Skin epidermis (tissue), 12 donors: Measurements from ENCODE around the gene DDX46.

ENCODE experiments used
- H3K27ac ChIP-seq, 21 experiments: fragments of 200-600 bp; sonication (generic) in 11 of 21; one replicate each; pipeline ENCODE4 v1.5.0; 2020; ENCODE audit warnings: mild to moderate bottlenecking in 3 of 21, inconsistent platforms in 2 of 21, moderate library complexity in 2 of 21
- H3K4me3 ChIP-seq, 7 experiments: fragments of 200-600 bp; sonication (generic) in 2 of 7; one replicate each; pipeline ENCODE4 v1.5.0; 2020; ENCODE audit warnings: inconsistent platforms in 2 of 7, mild to moderate bottlenecking in 2 of 7, moderate library complexity in 1 of 7

DDX46 gene

GRCh38 chr5:134784241-134784920, 25.8 kb downstream of the DDX46 start:
- Histone ChIP-seq H3K4me3 (no peak overlapping the region), H3K27ac (no peak overlapping the region)

- H3K4me3 ChIP-seq, result no peak overlapping the region
- H3K27ac ChIP-seq, result no peak overlapping the region
Measured at GRCh38 chr5:134784946-134785620, 26.5 kb downstream of the DDX46 start.

- Histone ChIP-seq H3K27ac (no peak overlapping the region), H3K4me3 (no peak overlapping the region)
Measured at GRCh38 chr5:134787692-134788091, 29.1 kb downstream of the DDX46 start.

- H3K4me3 ChIP-seq, result no peak overlapping the region
- no peak overlapping the region for H3K27ac ChIP-seq
Measured at GRCh38 chr5:134791580-134791979, 33.0 kb downstream of the DDX46 start.

GRCh38 chr5:134792286-134792685, 33.7 kb downstream of the DDX46 start:
- Histone ChIP-seq H3K27ac (no peak overlapping the region), H3K4me3 (no peak overlapping the region)

GRCh38 chr5:134793111-134793510, 34.5 kb downstream of the DDX46 start:
- no peak overlapping the region for H3K4me3 ChIP-seq
- H3K27ac ChIP-seq, result no peak overlapping the region

- Histone ChIP-seq H3K4me3 (no peak overlapping the region), H3K27ac (no peak overlapping the region)
Measured at GRCh38 chr5:134794082-134794481, 35.5 kb downstream of the DDX46 start.

GRCh38 chr5:134794819-134795218, 36.2 kb downstream of the DDX46 start:
- Histone ChIP-seq H3K4me3 (no peak overlapping the region), H3K27ac (no peak overlapping the region)

- Histone ChIP-seq H3K4me3 (no peak overlapping the region), H3K27ac (no peak overlapping the region)
Measured at GRCh38 chr5:134798468-134798867, 39.9 kb downstream of the DDX46 start.

- Histone ChIP-seq H3K27ac (no peak overlapping the region), H3K4me3 (no peak overlapping the region)
Measured at GRCh38 chr5:134803821-134804220, 45.2 kb downstream of the DDX46 start.

- no peak overlapping the region for H3K4me3 ChIP-seq
- no peak overlapping the region for H3K27ac ChIP-seq
Measured at GRCh38 chr5:134813407-134813806, 54.8 kb downstream of the DDX46 start.

GRCh38 chr5:134813827-134814226, 55.2 kb downstream of the DDX46 start:
- no peak overlapping the region for H3K4me3 ChIP-seq
- H3K27ac ChIP-seq, result no peak overlapping the region

GRCh38 chr5:134817006-134817405, 58.4 kb downstream of the DDX46 start:
- no peak overlapping the region for H3K27ac ChIP-seq
- H3K4me3 ChIP-seq, result no peak overlapping the region

- Histone ChIP-seq H3K4me3 (no peak overlapping the region), H3K27ac (no peak overlapping the region)
Measured at GRCh38 chr5:134818776-134819175, 60.2 kb downstream of the DDX46 start.

- H3K4me3 ChIP-seq, result no peak overlapping the region
- no peak overlapping the region for H3K27ac ChIP-seq
Measured at GRCh38 chr5:134819407-134819963, 60.9 kb downstream of the DDX46 start.

GRCh38 chr5:134821841-134822240, 63.3 kb downstream of the DDX46 start:
- no peak overlapping the region for H3K4me3 ChIP-seq
- no peak overlapping the region for H3K27ac ChIP-seq

GRCh38 chr5:134824681-134825080, 66.1 kb downstream of the DDX46 start:
- H3K27ac ChIP-seq, result no peak overlapping the region
- no peak overlapping the region for H3K4me3 ChIP-seq

GRCh38 chr5:134825212-134825611, 66.6 kb downstream of the DDX46 start:
- Histone ChIP-seq H3K27ac (no peak overlapping the region), H3K4me3 (no peak overlapping the region)

GRCh38 chr5:134833340-134834032, 74.9 kb downstream of the DDX46 start:
- no peak overlapping the region for H3K27ac ChIP-seq
- no peak overlapping the region for H3K4me3 ChIP-seq

GRCh38 chr5:134835623-134836022, 77.0 kb downstream of the DDX46 start:
- Histone ChIP-seq H3K4me3 (no peak overlapping the region), H3K27ac (no peak overlapping the region)
